GM19468 (cell line): ENCODE data around the gene ENG.

Experiments used
- ATAC-seq: cut with Tn5 transposase; IDR thresholded peaks from one replicate; pipeline ENCODE4 v1.9.1; 2021; ENCODE audit warnings: mild to moderate bottlenecking, moderate library complexity, moderate number of reproducible peaks; ENCODE audit not compliant: unreplicated experiment; ENCODE audit errors: extremely low read depth

ENG gene

DNA sequence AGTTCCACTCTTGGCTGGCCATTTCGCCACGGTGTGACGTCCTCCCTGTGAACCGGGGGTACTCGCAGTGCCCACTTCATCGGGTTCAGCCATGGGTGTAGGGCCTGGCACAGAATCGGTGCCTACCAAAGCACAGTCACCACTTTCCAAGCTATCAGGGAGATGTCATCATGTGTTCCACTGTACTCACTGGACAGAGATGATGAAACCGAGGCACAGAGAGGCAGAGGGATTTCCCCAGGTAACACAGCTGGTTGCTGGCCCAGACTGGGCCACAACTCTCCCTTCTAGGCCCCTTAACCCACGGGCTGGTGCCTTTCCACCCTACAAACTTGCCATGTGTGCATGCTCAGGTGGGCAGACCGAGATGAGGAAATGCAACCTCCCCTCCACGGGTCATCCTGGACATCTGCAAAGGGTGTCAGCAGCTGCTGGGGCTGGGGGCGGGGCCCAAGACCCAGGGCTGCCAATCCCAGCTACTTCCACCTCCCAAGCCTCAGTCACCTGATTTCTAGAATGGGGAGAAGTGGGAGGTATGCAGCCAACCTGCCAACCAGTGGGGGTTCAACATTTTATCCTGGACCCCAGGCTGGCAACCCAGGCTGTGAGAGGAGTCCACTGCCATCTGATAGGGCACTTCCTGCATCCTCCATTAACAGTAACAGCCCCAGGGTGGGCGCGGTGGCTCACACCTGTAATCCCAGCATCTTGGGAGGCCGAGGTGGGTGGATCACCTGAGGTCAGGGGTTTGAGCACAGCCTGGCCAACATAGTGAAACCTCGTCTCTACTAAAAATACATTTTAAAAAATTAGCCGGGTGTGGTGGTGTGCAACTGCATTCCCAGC lies 75.1 kb downstream of the ENG start:
- no peak for ATAC-seq

DNA sequence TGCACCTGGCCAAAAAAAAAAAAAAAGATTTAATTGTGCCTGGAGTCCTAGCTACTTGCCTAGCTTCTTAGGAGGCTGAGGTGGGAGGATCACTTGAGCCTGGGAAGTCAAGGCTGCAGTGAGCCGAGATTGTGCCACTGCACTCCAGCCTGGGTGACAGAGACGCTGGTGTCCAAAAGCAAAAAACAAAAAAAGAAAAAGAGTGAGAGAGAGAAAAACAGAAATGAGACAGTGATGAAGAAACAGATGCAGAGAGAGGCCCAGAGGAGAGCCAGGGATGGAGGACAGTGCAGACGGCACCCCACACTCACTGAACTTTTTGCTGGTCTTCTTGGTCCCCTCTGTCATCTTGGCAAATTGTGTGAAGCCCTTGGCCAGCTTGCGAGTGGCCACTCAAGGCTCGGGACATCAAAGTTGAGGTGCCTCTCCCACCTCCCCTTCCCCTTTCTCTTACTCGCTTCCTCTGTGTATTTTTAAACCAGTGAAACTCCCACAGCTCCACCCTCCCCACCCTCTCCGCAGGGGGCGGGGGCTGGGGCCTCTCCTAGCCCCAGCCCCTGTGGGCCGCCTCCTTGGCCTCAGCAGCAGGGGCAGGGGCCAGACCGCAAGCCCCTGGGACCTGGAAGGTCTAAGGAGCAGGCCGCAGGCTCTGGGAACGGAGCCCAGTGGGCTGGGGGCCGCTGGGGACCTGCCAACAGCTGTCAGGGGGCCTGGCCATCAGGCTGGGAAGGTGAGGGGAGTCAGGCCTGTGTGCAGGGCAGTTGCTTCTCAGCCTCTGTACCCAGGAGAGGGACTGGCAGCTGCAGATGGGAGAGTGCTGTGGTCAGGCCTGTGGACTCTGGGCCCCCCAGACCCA lies 76.0 kb downstream of the ENG start, which contains the start of gene SH2D3C:
SH2D3C (minus strand) TSS at position 387 of the 856 bp plus-strand sequence; CDS start at position 348, 39 bp downstream.
- ATAC-seq, result no peak

DNA sequence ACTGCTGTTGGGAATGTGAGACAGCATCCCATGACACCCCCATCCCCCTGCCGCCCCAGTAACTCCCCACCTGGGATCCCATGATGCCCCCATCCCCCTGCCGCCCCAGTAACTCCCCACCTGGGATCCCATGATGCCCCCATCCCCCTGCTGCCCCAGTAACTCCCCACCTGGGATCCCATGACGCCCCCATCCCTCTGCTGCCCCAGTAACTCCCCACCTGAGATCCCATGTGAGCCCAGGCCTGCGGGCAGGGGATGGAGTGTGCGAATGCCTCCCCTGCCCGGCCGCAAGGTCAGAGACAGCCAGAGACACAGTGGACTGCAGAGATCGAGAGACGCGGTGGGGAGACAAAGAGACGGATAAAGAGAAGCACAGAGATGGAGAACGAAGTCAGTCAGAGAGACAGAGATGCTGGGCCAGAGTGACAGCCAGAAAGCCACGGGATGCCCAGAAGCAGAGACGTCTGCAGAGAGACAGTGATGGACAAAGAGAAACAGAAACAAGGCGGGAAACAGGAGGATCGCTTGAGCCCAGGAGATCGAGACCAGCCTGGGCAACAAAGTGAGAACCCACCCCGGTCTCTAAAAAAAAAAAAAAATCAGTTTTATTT lies 77.0 kb downstream of the ENG start:
- ATAC-seq, result no peak

DNA sequence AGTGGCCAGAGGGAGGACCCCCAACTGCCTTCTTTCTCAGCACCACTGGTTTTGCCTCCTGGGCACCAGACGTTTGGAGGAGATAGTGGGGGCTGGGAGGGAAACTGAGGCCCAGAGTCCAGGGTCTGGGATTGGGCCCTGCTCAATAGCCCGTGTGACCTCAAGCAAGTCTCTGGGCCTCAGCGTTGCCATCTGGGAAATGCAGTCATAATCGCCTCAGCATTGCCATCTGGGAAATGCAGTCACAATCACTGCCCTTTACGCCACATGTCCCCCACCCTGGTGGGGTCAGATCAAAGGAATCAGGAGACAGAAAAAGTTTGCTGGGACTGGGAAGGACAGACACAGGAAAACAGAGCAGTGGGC lies 77.6 kb downstream of the ENG start:
- ATAC-seq, result no peak

DNA sequence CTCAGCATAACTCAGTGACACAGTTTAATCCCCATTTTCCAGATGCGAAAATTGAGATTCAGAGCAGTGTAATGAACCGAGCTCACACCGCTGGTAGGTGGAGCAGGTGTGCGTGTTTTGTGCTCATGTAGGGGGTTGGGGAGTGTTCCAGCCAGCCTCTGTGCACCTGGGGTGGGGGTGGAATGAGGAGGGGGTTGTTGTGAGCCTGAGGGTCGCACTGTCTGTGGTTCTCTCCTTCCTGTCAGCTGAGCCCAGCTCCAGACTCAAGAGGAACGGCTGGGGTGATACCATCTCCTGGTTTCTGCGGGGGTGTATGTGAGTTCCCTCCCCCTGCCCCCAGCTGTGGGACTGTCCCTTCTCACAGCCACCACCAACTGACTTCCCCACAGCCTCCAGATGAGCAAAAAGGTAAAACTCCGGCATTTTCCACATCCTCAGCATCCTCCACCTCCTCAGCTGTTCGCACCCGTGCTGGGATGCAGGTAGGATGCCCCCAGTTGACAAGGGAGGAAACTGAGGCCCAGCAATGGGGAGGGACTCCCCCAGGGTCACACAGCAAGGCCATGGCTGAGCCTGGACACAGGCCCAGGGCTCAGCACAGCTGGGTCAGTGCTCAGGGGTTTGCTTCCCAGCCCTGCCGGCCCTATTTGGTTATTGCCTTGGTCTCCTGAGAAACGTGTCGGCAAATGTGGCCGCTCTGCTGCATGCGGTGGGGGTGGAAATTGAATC lies 78.1 kb downstream of the ENG start:
- ATAC-seq, result no peak

DNA sequence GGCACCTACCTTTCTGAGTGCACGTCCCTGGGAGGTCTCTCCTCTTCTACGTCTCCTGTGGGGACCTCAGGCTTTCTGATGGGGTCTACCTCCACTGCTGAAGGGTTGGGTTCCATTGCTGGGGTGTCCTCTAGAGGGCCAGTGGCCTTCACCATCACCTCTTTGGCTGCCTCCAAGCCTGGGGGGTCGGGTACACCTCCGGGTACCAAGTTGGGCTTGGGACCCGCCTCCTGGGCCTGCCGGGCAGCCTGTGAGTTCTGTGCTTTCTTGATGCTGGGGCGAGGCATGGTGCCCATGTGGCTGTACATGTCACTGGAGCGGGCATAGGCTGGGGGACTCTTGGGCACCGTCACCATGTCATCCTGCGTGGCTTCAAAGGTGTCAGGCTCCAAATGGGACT lies 80.5 kb downstream of the ENG start:
- no peak for ATAC-seq

DNA sequence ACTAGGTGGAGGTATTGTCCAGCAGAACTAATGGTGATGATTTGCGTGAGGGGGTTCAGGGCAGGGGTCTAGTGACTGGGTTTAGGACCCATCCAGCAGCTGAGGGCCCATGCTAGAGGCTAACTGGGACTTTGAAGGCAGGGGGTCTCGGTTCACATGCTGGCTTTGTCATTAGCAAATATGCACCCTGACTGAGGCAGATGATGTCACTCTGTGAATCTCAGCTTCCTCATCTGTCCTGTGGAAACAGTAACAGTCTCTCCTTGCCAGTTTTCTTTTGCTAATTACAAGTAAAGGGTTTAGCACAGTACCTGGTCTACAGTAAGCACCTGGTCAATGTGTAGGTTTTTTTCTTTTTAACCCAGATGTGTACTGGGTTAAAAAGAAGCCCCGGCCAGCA lies 81.2 kb downstream of the ENG start:
- ATAC-seq, result no peak

DNA sequence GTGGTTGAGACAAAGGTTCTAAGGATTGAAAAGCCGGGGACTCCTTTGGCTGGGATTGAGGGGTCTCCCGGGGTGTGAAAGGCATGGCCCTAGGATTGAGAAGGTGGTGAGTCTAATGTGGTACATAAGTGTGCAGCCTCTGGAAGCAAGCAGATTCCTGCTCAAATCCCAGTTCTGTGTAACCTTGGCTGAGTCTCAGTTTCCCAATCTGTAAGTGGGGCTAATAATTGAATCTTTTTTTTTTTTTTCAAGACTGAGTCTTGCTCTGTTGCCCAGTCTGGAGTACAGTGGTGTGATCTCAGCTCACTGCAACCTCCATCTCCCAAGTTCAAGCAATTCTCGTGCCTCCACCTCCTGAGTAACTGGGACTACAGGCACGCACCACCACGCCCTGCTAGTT lies 81.9 kb downstream of the ENG start:
- ATAC-seq, result no peak

DNA sequence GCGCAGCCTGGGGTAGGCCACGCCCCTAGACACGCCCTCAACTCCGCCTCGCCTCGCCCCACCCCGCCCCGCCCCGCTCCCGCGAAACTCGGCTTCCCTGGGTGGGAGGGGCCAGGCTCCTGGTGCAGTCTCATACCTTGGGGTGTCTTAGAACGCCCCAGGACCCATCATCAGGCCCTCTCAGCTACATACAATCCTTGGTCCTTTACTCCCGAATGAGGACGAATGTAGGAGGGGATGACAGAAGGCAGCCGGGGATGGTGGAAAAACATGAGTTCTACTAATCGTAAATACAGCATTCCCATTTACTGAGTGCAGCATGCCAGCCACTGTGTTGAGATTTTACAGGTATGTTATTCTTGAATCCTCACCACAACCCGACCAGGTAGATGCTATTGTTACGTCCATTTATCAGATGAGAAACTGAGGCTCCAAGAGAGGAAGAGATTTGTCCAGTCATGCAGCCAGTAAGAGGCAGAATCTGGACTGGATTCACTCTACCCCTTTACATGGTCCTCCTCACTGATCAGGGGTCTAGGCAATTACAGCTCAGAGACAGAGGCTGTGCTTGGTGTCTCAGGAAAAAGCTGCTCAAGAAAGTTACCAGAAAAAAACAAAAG lies 82.8 kb downstream of the ENG start:
- no peak for ATAC-seq

DNA sequence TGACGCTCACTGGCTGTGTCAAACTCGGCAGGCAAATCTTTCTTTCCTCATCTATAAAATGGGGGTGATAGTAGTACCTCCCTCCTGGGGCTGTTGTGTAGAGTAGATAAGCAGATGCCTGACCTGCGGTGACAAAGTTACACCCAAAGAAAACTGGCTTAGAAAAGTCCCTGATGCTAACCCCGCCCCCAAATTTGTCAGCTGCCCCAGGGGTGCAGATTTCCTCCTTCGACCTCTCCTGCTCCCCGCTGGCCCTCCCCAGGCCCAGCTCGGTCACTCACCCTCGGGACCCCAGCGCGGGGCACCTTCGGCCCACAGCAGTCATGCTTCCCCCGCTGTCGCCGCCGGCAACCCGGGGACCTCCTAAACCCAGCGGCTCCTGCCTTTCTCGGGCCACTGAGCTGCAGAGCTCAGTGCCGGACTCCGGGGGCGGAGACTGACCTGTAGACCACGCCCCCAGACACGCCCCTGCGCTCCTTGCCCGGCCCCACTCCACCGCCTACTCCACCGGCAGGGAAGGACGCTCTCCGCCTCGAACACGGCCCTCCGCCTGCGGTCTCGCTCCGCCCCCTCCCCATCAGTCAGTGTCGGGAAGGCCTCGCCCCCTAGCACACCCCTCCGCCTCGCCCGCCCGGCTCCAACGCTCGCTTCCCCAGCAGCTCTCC lies 83.4 kb downstream of the ENG start:
- peak; percentile 62 for ATAC-seq

DNA sequence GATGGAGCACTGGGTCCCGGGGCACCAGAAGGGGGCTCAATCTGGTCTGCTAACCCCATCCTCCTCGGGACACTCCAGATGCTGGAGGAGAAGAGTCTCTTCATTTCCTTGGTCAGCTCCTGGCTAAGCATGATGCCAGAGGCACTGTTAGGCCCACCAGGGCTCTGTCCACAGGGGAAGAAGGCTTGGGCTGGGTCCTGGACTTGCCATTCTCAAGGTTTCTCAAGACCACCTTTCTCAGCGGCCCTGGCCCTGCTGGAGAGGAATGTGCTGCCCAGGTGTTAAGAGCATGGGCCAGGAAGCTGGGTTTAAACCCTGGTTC lies 83.9 kb downstream of the ENG start:
- ATAC-seq, result no peak

DNA sequence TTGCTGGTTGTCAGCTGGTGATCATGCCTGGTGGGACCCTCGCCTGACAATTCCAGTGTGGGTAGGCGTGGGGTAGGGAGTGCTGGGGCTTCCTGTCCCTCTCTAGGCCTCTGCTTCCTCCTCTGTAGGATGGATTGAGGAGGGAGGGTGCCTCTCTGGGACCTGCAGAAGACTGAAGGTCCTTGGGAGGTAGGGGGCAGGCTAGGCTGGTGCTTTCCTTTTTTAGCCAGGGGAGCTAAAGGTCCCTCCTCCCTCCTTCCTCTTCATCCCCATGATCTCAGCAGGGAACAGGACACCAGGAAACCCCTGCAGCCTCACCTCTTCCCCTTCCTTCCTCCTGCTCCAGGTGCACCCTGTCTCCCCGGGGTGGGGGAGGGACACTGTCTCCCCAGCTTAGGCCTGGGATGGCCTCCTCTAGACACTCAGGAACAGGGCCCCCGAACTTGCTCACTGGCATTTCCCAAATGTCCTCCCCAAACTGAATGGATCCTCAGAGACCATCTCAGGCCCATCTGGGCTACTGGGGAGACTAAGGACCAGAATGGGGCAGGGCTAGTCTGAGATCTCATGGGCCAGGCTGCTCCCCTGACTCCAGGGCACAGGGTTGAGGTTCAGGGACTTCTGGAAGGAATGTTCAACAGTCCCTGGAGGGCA lies 84.4 kb downstream of the ENG start:
- ATAC-seq, result no peak

DNA sequence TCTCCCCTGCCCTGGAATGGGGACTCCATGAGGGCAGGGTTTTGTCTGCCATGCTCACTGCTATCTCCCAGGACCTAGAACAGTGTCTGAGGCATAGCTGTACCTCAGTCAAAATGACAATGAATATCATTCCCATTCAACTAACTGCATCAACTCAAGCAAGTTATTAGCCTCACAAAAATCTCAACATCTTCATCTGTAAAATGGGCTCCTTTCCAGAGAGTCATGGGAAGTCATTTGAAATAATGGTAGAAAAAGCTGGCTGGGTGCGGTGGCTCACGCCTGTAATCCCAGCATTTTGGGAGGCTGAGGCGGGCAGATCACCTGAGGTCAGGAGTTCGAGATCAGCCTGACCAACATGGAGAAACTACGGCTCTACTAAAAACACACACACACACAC lies 85.4 kb downstream of the ENG start:
- ATAC-seq, result no peak

DNA sequence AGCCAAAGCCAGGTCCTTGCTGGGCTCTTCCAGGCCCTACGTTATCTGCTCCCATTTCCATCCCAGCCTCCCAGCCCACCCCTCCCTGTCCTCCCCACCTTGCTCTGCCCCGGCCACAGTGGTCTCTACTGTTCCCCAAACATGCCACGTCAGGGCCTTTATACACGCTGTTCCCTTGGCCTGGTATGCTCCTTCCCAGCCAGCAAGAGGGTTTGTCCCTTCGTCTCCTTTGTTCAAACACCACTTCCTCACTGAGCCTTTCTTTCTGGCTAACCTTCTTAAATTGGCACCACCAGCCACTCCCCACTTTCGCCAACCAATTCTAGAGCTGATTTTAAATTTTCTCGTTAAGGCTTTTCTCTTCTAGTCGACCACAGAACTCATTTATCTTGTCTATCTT lies 85.8 kb downstream of the ENG start:
- ATAC-seq, result no peak

DNA sequence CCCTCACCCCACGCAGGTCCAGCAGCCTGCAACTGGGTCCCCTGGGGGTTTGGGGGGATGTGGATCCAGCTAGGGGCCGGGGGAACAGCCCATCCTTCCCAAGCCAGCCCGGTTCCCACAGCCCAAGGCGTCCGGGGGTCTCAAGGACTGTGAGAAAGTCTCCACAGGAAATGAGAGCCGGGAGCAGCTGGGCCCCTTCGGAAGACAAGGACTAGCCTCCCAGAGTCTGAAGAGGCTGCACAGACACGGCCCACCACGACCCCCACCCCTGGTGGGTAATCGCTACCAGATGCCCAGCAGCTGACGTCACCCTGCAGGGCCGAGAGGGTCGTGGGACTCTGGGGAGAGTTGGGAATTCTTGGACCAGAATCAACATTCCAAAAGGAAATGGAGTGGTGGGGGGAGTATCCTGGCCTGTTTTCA lies 86.5 kb downstream of the ENG start:
- ATAC-seq, result no peak

DNA sequence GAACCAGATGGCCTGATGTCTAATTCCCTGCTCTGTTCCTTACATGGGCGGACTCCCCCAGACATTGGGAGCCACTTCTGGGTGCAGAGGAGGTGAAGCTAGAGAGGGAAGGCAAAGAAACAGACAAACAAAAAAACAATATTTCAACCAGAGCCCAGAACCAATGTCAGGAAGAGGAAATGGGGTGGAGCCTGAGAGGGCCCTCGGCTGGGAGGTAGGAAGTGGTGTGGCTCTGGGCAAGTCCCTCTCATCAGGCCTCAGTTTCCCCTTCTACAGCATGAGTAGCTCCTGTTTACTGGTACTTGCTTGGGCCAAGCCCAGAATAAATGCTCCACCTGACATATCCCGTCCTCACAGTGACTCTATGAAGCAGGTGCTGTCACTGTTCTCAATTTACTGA lies 87.0 kb downstream of the ENG start:
- ATAC-seq, result no peak

DNA sequence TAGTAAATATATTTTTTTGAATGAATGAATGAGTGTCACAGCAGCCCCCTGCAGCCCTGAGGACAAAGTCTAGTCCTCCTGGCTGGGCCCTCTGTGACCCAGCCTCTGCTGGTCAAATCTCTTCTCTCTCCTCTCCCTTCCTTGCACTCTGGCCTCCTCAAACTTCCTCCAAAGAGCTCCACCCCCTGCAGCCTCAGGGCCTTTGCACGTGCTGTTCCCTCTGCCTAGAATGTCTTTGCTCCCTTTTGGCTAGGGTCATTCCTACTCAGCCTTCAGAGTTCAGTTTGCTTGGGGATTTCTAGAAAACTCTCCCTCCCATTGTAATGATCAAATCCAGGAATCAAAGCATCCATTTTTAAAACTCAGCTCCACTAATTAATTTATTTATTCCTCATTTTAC lies 89.0 kb downstream of the ENG start:
- ATAC-seq, result no peak
